ENCODE results near the gene PSMD13.
"Not testable (repeated sequence)": the region's sequence is repeated elsewhere in the genome, so short reads cannot be mapped to it uniquely, and the experiment has no call there.

The PSMD13 gene

DNA sequence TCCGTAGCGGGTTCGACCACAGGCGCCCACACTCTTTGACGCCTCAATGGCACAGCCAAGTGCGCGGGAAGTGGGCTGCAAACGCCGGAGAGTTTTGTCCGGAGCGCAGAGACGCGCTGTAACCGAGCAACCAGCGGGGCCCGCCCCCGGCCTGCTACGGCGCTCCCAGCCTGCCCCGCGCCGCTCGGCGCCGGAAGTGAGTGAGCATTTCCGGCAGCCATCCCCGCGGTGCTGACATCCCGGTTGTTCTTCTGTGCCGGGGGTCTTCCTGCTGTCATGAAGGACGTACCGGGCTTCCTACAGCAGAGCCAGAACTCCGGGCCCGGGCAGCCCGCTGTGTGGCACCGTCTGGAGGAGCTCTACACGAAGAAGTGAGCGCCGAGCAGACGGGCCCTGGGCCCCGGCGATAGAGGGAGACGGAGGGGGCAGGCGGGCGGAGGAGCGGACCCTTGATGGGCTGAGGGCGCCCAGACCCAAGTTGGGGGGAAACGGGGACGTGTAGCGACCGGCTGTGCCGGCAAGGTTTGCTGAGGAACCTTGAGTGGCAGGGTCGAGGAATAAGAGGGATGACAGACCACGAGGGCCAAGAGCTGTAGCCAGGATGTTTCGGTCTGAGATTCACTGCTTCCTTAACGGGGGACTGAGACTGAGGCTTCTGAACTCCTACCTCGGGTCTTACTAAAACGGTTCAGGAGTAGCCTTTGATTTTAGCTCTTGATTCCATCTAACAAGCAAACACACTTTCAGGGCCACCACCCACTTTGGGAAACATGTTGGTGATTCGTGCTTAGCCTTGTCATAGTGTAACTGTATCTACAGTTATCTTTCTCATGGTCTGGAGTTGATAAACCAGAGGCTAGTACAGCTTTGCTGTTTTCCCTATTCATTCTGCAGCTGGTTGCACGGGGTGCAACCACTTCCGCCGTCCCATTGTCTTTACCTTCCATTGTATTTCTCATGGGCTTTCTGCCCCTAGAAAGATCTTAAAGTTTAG lies at the start of gene PSMD13:
TSS of gene PSMD13 (plus strand) at position 203 of the 994 bp plus-strand sequence. CDS start at position 277, 74 bp downstream.
- no peak for DNase-seq (ENCODE audit: low read depth)

DNA sequence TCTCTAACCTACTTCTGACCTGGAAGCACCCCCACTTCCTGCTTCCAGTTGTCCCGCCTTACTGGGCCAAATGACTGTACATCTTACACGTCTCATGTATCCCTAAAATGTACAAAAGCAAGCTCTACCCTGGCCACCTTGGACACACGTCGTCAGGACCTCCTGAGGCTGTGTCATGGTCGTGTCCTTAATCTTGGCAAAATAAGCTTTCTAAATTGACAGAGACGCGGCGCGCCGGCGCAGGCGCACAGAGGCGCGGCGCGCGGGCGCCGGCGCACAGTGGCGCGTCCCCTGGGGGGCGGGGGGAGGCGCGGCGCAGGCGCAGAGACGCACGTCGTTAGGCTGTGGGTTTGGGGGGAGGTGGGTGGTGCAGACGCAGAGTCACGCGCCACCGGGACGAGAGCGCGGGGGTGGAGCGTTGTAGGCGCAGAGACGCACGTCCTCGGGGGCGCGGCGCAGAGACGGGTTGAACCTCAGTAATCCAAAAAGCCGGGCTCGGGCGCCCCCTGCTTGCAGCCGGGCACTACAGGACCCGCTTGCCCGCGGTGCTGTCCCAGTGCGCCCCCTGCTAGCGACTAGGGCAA lies 47.5 kb upstream of the PSMD13 start:
- DNase-seq (ENCODE audit: low read depth) = not testable (repeated sequence)

DNA sequence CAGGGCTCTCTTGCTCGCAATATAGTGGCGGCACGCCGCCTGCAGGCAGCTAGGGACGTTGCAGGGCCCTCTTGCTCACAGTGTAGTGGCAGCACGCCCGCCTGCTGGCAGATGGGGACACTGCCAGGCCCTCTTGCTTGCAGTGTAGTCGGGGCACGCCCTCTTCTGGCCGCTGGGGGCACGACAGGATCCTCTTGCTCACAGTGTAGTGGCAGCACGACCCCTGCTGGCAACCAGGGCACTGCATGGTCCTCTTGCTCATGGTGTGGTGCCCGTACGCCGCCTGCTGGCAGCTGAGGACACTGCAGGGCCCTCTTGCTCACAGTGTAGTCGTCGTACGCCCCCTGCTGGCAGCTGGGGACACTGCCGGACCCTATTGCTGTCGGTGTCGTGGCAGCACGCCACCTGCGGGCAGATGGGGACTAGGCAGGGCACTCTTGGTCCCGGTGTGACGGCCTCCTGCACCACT lies 46.9 kb upstream of the PSMD13 start:
- not testable (repeated sequence) for DNase-seq (ENCODE audit: low read depth)

DNA sequence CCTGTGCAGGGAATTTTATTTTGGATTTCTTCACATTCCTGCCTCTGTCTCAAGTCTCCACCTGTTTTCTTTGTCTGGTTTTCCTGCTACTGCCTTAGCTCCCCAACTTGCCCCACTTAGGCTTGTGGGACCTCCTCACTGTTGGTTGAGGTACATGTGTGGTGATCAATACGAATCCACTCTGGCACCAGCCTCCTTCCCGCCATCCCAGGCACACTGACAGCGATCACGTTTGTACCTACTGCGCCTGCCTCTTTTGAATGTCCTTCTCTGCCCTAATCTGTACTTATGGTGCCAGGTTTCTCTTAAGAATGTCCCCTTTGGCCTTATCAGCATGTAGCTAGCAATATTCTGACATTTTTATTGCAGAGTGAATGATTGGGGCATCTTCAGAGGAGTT lies 46.2 kb upstream of the PSMD13 start:
- not testable (repeated sequence) for DNase-seq (ENCODE audit: low read depth)

DNA sequence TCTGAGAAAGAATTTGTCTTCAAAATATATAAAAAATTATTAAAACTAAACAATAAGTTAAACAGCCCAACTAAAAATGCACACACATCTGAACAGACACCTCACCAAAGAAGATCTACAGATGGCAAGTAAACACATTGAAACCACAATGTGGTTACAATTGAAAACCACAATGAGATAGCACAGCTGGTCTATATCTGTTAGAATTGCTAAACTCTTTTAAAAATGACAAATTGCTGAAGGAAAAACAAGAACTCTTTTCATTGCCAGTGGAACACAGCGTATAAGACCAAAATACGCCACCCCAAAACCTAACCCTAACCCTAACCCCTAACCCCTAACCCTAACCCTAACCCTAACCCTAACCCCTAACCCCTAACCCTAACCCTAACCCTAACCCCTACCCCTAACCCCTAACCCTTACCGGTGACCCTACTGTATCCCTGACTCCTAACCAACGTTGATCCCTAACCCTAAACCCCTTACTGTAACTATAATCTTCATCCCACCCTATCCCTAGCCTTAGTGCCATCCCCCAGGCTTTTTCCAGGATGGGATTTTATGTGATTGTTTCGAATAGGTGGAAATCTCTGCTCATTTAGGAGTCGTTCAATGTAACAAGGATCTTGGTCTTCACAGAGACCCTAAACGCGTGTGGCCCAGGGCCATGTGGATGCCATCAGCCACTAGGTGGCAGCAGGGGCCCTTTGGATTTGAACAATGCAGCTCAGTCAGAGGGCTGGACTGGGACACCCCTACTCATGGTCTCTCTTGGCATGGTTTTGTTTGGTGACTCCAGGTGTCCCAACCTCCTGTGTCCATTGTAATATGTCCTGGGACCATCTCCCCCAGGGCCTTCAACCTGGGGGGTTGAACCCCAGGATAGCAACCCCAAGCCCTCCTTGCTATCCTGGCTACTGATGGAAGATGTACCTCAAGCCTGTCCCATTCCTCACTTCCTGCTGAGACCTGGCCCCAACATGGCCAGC lies 45.0 kb upstream of the PSMD13 start:
- DNase-seq (ENCODE audit: low read depth) = not testable (repeated sequence)

DNA sequence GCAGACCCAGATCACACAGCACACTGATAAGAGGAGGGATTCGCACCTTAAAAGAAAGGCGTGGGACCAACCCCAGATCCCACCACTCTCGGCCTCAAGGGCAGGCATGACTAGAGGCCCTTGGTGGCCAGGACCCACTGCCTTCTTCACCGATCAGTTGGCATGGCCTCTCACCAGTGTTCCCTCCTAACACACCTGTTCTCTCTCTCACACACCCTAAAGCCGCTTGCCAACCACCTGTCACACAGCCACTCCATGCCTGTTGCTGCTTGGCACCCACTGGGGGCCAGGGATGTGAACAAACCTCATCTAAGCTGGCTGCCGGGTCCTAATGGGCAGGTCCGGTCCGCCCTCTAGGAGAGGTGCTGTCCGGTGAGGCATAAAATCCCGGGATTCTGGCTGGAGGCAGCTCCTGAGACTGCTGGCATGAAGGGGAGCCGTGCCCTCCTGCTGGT lies 44.1 kb upstream of the PSMD13 start, which contains the start of gene SCGB1C1:
TSS of gene SCGB1C1 (plus strand) at position 405 of the 455 bp plus-strand sequence. CDS start at position 427, 22 bp downstream.
- DNase-seq (ENCODE audit: low read depth) = not testable (repeated sequence)

DNA sequence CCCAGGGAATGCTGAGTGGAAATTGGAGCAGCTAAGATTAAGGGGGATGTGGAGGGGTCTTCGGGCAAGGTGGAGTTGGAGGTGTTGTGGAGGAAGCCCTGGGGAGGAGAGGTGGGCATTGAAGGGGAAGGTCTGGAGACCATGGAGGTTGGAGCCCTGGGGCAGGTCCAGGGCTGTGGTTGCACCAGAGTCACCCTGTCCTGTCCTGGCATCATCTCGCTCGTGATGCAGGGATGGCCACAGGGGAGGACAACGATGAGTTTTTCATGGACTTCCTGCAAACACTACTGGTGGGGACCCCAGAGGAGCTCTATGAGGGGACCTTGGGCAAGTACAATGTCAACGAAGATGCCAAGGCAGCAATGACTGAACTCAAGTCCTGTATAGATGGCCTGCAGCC lies 43.3 kb upstream of the PSMD13 start:
- DNase-seq (ENCODE audit: low read depth) = not testable (repeated sequence)

DNA sequence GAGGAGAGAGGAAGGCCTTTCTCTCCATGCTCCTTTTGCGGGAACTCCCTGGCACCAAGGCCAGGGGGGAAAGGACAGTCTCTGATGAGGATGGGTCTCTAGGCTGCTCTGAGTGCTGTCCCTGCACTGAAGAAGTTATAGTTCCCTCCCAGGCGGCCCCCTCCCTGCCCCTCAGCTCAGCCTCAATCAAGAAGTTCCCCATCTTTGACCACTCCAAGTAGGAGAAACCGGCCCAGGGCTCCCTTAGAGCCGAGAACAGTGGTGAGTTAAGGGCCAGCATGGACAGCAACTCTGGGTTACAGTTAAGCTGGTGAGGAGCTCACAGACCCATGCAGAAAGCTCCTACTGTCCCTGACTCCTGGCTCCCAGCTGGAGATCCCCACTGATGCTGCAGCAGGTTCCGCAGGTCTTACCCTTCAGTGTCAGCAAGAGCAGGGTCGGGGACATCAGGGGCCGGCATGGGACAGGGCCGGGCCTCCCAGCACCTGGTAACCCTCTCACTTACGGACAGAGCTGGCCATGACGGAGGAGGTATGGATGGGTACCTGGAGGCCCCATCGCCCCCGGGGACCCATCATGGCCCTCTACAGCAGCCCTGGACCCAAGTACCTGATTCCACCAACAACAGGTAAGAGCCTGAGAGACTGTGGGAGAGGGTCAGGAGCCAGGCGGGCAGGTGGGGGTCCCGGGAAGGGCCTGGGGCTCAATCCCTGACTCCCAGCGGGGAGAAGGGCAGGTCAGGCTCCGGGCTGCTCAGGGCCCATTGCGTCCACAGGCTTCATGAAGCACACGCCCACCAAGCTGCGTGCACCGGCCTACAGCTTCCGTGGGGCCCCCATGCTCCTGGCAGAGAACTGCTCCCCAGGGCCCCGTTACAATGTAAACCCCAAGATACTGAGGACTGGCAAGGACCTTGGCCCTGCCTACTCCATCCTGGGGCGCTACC lies 39.7 kb upstream of the PSMD13 start:
- no peak for DNase-seq (ENCODE audit: low read depth)

DNA sequence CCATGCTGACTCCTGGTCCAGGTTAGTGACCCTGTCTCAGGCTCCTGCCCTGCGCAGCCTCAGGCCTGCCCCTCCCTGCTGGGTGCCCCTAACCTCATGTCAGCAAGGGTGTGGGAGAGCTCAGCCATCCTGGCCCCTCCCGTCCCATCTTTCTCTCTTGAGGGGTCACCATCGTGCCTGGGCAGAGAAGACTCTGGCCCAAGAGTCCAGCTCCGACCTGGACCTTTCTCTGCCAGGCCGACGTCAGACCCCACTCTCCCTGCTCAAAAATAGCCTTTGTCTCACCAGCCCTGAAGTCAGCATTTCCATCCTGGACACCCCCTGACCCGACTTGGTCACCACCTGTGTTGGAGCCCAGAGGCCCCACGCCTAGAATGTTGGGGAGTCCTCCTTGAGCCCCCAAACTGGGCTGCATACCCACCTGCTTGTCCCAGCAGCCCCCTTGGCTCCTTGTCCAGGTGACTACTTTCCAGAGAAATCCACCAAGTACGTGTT lies 39.0 kb upstream of the PSMD13 start:
- DNase-seq (ENCODE audit: low read depth) = no peak

DNA sequence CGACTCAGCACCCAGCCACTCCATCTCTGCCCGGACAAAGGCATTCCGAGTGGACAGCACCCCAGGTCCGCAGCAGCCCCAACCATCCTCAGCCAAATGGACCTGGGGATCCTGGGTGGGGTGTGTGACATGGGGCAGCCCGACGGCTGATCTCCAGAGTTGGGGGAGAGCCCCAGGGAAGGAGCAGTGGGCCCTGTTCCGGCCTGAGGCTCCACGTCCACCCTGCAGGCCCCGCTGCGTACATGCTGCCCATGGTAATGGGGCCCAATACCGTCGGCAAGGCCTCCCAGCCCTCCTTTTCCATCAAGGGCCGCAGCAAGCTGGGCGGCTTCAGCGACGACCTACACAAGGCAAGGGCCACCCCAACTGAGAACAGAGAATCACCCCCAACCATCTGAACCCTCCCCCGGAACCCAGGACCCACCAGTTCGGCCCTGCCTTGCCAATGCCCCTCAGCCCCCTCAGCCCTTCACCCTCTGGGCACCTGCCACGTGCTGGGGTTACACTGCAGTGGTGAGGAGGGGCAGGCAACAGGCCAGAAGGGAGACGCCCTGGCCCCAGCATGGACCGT lies 38.5 kb upstream of the PSMD13 start:
- DNase-seq (ENCODE audit: low read depth) = no peak

DNA sequence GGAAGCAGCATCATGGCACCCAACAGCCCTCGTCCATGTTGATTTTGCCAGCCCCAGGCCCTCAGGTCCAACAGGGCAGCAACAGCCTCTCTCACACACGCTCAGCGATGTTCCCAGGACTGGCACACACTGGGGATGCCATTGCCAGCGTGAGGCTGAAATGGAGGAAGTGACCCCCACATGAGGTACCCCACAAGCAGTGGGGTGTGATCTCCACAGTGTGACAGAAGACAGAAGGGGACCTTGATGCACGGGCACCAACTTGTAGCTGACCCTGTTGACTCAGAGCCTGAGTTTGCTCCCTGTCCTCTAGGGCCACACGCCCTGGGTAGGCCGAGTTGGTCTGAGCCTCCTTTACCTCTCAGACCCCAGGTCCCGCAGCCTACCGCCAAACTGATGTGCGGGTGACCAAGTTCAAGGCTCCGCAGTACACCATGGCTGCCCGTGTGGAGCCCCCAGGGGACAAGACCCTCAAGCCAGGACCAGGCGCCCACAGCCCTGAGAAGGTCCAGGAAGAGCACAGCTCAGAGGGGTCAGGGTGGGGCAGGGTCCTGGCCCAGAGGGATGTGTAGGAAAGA lies 37.7 kb upstream of the PSMD13 start:
- no peak for DNase-seq (ENCODE audit: low read depth)

DNA sequence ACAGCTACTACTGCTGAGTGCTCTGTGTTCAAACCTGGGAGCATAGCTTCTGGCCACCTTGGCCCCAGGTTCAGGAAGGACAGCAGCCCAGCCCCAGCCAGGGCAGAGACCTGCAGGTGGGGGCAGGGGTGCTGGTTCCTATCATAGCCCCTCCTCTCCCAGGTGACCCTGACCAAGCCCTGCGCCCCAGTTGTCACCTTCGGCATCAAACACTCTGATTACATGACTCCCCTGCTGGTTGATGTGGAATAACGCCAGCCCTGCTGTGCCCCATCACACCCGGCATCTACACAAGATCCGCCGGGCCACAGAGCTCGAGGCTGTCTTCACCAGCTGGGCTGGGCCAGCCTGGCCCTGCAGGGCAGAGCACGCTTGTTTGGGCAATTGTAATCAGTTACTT lies 37.0 kb upstream of the PSMD13 start:
- DNase-seq (ENCODE audit: low read depth) = no peak

DNA sequence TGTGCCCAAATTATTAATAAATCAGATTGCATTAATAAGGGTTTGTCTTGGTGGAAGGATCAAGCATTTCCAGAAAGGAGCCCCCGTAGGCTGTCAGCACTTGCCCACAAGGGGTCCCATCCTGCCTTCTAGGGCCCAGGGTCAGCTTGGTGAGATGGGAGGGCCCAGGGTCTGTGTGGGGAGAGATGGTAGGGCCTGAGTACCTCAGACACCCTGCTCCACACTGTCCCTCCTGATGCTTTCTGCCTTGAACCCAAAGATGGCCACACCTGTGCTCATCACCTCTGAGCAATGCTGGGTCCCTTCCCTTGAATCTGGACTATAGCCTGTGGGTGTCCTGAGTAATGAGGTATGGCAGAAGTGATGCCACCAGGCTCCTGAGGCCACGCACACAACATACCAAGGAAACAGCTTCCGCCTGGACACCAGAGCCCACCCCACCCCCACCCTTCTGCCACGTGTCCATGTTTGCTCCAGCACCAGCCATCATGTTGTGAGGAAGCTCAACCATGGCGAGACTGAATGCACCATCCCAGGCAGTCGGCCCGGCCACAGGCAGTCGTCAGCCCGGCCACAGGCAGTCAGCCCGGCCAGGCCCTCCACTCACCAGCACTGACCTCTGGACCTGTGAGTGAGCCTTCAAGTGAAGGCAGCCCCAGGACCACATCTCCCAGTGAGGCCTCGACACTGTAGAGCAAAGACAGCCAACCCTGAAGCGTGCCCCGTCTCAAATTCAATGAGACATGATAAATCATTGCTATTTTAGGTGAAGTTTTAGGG lies 36.4 kb upstream of the PSMD13 start:
- no peak for DNase-seq (ENCODE audit: low read depth)

DNA sequence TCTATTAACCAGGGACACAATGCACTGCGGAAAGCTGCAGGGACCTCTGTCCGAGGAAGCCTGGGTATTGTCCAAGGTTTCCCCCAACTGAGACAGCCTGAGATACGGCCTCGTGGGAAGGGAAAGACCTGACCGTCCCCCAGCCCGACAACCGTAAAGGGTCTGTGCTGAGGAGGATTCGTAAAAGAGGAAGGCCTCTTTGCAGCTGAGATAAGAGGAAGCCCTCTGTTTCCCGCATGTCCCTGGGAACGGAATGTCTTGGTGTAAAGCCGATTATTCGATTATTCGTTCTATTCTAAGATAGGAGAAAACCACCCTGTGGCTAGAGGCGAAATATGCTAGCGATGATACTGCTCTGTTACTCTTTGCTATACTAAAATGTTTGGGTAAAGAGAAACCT lies 34.8 kb upstream of the PSMD13 start:
- no peak for DNase-seq (ENCODE audit: low read depth)

DNA sequence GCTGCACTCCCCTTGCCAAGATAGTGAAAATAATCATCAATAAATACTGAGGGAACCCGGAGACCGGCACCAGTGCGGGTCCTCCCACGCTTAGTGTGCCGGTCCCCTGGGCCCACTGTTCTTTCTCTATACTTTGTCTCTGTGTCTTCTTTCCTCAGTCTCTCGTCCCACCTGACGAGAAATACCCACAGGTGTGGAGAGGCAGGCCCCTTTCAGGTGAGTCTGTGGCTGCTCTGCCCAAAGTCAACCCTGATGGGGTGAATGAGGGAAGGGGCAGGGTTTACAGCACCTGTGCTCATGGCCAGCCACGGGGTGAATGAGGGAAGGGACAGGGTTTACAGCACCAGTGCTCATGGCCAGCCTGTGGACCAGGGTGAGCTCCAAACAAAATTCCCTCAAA lies 34.3 kb upstream of the PSMD13 start:
- DNase-seq (ENCODE audit: low read depth) = no peak

DNA sequence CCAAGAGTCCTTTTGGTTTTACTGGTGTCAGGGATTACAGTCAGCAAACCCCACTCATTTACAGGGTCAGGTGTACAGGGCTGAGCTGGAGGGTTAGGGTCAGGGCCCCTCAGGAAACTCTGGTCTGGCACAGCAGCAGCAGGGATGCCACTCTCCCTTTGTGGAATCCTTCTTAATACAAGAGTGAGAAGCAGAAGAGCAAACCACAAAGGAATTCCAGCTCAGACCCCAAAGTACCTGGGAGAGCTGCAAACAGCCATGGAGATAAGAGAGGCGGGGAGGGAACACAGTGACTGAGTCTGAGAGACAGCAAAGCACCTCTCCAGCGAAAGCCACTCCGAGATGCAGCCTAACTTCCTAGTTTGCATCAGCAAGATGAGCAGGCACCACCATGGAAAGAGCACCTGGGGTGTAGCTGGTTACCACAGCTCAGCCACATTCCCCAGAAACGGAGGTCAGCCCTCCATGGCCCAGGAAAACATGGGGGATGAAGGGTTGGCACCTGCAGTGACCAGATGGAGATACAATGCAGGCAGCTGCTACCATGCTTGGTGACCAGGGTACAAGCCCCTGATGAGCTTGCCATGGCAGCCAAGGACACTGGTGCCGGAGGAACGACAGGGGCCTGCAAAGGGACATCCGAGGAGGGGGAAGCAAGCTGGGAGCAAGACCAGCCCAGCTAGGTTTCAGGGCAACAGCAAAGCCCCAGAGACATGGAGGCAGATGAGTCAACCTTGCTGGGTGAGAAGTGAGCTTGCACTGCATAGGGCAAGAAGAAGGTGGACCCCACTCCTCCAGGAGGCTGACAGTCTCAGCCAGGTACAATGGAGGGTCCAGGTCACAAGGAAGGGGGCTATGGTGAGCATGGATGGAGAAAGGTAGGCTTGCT lies 33.5 kb upstream of the PSMD13 start:
- no peak for DNase-seq (ENCODE audit: low read depth)

DNA sequence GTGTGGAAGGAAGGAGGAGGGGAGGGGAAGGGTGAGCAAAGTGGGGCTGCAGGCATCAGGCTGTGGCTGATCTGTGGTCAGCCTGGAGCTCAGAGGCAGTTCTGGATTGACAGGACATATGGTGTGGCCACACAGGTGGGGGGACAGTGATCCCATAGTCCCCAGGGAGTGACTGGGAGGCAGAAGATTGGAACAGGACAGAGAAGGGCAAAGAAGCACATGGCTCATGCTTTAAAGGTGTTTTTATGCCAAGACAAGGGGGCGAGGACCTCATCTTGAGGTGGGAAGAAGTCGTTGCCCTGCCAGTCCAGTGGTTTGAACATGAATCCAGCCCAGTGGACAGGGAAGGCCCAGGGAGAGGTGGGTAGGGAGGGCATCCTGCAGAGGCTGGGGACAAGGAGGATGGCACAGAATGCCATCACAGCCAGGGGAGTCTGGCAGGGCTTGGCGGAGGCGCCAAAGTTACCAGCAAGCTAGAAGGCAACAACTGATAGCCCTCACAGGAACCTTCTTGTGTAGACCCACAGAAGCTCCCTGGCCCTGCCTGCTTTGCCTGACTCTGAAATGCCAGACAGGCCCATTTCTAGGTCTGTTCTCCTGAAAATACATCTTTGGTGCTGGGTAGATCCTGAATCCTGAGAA lies 32.7 kb upstream of the PSMD13 start:
- no peak for DNase-seq (ENCODE audit: low read depth)

Measured in HS-5 (cell line).